Purkinje cell (primary cell): Measurements from ENCODE around the gene KRTAP4-2. TPM values are rescaled to one million over a fixed set of nuclear protein-coding genes. Genes with fewer than 3 reads are reported as not detected.

Source experiments
- polyA plus RNA-seq: library from polyadenylated mRNA; unstranded; fragments of >200 nt; fragmentation: Nextera tagmentation; gene quantifications from 2 replicates; pipeline ENCODE4 v1.2.1, GENCODE V29; 2014

Gene KRTAP4-2
- polyA plus RNA-seq: not detected in 2 replicates

DNA sequence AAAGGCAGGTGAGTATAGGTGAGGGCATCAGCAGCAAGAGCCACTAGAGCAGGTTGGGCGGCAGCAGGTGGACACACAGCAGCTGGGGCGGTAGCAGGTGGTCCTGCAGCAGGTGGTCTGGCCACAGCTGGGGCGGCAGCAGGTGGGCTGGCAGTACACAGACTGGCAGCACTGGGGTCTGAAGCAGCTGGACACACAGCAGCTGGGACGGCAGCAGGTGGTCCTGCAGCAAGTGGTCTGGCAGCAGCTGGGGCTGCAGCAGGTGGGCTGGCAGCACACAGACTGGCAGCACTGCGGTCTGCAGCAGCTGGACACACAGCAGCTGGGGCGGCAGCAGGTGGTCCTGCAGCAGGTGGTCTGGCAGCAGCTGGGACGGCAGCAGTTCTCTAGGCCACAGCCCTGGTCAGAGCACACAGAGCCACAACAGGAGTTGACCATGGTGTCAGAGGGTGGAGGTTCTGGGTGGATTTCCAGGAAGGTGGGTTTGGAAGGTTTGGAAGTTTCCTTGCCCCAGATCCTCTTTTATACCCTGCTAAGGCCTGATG is at the start of gene KRTAP4-2:
KRTAP4-2 (minus strand) TSS at position 495 of the 545 bp plus-strand sequence; CDS start at position 438, 57 bp downstream.

DNA sequence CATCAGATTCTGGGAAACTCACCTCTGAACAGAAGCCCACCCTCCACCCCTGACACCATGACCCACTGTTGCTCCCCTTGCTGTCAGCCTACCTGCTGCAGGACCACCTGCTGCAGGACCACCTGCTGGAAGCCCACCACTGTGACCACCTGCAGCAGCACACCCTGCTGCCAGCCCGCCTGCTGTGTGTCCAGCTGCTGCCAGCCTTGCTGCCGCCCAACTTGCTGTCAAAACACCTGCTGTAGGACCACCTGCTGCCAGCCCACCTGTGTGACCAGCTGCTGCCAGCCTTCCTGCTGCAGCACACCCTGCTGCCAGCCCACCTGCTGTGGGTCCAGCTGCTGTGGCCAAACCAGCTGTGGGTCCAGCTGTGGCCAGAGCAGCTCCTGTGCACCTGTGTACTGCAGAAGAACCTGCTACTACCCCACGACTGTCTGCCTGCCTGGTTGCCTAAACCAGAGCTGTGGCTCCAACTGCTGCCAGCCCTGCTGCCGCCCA is 48.6 kb upstream of the KRTAP4-2 start, which contains the start of gene KRTAP9-2:
KRTAP9-2 (plus strand) TSS at position 51 of the 498 bp plus-strand sequence; CDS start at position 58, 7 bp downstream.

DNA sequence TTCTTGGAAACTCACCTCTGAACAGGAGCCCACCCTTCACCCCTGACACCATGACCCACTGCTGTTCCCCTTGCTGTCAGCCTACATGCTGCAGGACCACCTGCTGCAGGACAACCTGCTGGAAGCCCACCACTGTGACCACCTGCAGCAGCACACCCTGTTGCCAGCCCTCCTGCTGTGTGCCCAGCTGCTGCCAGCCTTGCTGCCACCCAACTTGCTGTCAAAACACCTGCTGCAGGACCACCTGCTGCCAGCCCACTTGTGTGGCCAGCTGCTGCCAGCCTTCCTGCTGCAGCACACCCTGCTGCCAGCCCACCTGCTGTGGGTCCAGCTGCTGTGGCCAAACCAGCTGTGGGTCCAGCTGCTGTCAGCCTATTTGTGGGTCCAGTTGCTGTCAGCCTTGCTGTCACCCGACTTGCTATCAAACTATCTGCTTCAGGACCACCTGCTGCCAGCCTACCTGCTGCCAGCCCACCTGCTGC is 11.9 kb upstream of the KRTAP4-2 start, which contains the start of gene KRTAP9-1:
KRTAP9-1 (plus strand) TSS at position 51 of the 482 bp plus-strand sequence; CDS start at position 51, 0 bp downstream.

DNA sequence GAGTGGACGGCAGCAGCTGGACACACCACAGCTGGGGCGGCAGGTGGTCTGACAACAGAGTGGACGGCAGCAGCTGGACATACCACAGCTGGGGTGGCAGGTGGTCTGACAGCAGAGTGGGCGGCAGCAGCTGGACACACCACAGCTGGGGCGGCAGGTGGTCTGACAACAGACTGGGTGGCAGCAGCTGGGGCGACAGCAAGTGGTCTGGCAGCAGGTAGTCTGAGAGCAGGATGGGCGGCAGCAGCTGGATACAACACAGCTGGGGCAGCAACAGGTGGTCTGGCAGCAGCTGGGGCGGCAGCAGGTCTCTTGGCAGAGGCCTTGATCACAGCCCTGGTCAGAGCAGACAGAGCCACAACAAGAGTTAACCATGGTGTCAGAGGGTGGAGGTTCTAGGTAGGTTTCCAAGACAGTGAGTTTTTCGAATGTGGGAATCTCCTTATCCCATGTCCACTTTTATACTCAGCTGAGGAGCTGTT is 6.5 kb upstream of the KRTAP4-2 start, which contains the start of gene KRTAP4-1:
KRTAP4-1 (minus strand) TSS at position 432 of the 482 bp plus-strand sequence; CDS start at position 375, 57 bp downstream.

DNA sequence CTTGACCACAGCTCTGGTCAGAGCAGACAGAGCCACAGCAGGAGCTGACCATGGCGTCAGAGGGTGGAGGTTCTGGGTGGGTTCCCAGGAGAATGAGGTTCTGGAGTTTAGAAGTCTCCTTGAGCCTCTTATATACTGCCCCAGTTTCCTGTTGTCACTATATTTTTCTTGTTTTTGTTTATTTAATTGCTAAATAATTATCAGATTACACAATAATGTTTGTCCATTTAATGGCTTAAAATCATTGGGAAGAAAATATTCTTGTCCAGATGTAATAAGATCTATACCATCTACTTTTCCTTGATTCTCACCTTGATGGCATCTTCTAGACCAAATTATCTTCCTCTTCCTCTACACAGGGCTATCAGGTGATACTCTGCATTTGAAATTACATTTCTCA is 9.9 kb downstream of the KRTAP4-2 start, which contains the start of gene KRTAP4-3:
KRTAP4-3 (minus strand) TSS at position 101 of the 400 bp plus-strand sequence; CDS start at position 52, 49 bp downstream.

DNA sequence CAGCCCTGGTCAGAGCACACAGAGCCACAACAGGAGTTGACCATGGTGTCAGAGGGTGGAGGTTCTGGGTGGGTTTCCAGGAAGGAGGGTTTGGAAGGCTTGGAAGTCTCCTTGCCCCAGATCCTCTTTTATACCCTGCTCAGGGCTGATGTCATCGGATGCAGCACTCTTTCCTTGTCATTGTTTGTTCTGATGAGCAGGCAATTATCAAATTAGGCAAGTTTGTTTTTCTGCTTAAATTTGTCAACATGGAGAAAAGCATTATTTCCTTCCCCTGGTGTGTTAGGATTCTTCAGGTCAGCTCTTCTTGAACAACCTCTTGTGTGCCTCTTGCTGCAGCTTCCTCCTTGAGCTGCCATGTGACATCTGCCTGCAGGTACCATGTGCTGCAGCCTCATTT is 17.4 kb downstream of the KRTAP4-2 start, which contains the start of gene KRTAP4-4:
KRTAP4-4 (minus strand) TSS at position 101 of the 400 bp plus-strand sequence; CDS start at position 44, 57 bp downstream.

DNA sequence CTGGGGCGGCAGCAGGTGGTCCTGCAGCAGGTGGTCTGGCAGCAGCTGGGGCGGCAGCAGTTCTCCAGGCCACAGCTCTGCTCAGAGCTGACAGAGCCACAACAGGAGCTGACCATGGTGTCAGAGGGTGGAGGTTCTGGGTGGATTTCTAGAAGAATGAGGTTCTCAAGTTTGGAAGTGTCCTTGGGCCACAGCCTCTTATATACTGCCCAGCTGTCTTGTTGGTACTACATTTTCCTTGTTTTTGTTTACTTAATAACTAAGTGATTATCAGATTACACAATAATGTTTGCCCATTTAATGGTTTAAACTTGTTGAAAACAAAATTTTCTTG is 28.4 kb downstream of the KRTAP4-2 start, which contains the start of gene KRTAP4-5:
KRTAP4-5 (minus strand) TSS at position 174 of the 334 bp plus-strand sequence; CDS start at position 116, 58 bp downstream.

DNA sequence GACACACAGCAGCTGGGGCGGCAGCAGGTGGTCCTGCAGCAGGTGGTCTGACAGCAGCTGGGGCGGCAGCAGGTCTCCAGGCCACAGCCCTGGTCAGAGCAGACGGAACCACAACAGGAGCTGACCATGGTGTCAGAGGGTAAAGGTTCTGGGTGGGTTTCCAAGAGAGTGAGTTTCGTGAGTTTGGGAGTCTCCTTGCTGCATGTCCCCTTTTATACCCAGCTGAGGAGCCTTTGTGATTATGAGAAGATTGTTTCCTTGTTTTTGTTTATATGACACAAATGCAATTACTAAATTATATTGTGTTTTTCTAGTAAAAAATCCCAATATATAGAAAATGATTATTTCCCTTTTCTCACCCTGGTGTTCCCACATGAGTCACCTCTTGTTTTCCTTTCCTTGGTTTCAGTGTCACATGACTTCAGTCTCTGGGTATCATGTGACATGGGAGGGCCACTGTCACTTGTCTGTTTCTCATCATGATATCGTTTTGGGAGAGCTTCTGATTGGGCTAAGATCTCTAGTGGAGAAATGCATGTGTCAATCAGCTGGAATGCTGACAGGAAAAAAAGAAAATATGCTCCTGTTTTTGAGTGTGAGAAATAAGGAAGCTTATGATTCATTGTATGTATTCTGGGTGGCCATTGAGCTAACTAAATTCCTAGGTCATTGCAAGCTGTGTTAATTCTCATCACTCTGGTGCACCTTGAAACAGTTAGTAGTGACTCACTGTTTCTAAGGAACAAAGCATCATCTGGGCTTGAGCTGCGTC is 37.5 kb downstream of the KRTAP4-2 start, which contains the start of gene KRTAP4-6:
KRTAP4-6 (minus strand) TSS at position 185 of the 772 bp plus-strand sequence; CDS start at position 128, 57 bp downstream.

Other genes with a start within 250 kb of the KRTAP4-2 start
- gene KRT23, start 240.6 kb downstream of the KRTAP4-2 start, polyA plus RNA-seq: 0.60 TPM in 1 of 2 replicates, not detected in the other
- gene KRT39, start 211.3 kb downstream of the KRTAP4-2 start, polyA plus RNA-seq: not detected in 2 replicates
- not detected in 2 replicates for gene KRT40, start 193.9 kb downstream of the KRTAP4-2 start, polyA plus RNA-seq
- not detected in 2 replicates for gene KRTAP3-3, start 184.1 kb downstream of the KRTAP4-2 start, polyA plus RNA-seq
- gene KRTAP3-2, start 178.3 kb downstream of the KRTAP4-2 start, polyA plus RNA-seq: not detected in 2 replicates
- gene KRTAP3-1, start 169.1 kb downstream of the KRTAP4-2 start, polyA plus RNA-seq: not detected in 2 replicates
- not detected in 2 replicates for gene KRTAP1-5, start 151.0 kb downstream of the KRTAP4-2 start, polyA plus RNA-seq
- gene KRTAP1-4, start 148.0 kb downstream of the KRTAP4-2 start, polyA plus RNA-seq: not detected in 2 replicates
- gene KRTAP1-3, start 143.3 kb downstream of the KRTAP4-2 start, polyA plus RNA-seq: not detected in 2 replicates
- gene KRTAP1-1, start 136.8 kb downstream of the KRTAP4-2 start, polyA plus RNA-seq: 0.28 TPM in 1 of 2 replicates, not detected in the other
- not detected in 2 replicates for gene KRTAP2-1, start 130.9 kb downstream of the KRTAP4-2 start, polyA plus RNA-seq
- gene KRTAP2-2, start 123.0 kb downstream of the KRTAP4-2 start, polyA plus RNA-seq: not detected in 2 replicates
- gene KRTAP2-3, start 118.1 kb downstream of the KRTAP4-2 start, polyA plus RNA-seq: not detected in 2 replicates
- not detected in 2 replicates for gene KRTAP2-4, start 112.3 kb downstream of the KRTAP4-2 start, polyA plus RNA-seq
- not detected in 2 replicates for gene KRTAP4-7, start 94.1 kb downstream of the KRTAP4-2 start, polyA plus RNA-seq
- gene KRTAP4-8, start 80.1 kb downstream of the KRTAP4-2 start, polyA plus RNA-seq: not detected in 2 replicates
- gene KRTAP4-16, start 76.0 kb downstream of the KRTAP4-2 start, polyA plus RNA-seq: not detected in 2 replicates
- not detected in 2 replicates for gene KRTAP4-9, start 72.8 kb downstream of the KRTAP4-2 start, polyA plus RNA-seq
- gene KRTAP4-11, start 59.8 kb downstream of the KRTAP4-2 start, polyA plus RNA-seq: not detected in 2 replicates
- gene KRTAP4-12, start 54.0 kb downstream of the KRTAP4-2 start, polyA plus RNA-seq: not detected in 2 replicates
- gene KRTAP4-6, start 37.7 kb downstream of the KRTAP4-2 start, polyA plus RNA-seq: not detected in 2 replicates
- gene KRTAP4-5, start 28.4 kb downstream of the KRTAP4-2 start, polyA plus RNA-seq: not detected in 2 replicates
- gene KRTAP4-4, start 17.5 kb downstream of the KRTAP4-2 start, polyA plus RNA-seq: not detected in 2 replicates
- gene KRTAP4-3, start 10.0 kb downstream of the KRTAP4-2 start, polyA plus RNA-seq: not detected in 2 replicates
- gene KRTAP4-1, start 6.7 kb upstream of the KRTAP4-2 start, polyA plus RNA-seq: not detected in 2 replicates
- gene KRTAP9-1, start 11.7 kb upstream of the KRTAP4-2 start, polyA plus RNA-seq: not detected in 2 replicates
- not detected in 2 replicates for gene KRTAP9-2, start 48.4 kb upstream of the KRTAP4-2 start, polyA plus RNA-seq
- not detected in 2 replicates for gene KRTAP9-3, start 54.2 kb upstream of the KRTAP4-2 start, polyA plus RNA-seq
- not detected in 2 replicates for gene KRTAP9-8, start 59.8 kb upstream of the KRTAP4-2 start, polyA plus RNA-seq
- not detected in 2 replicates for gene KRTAP9-4, start 71.5 kb upstream of the KRTAP4-2 start, polyA plus RNA-seq
- gene KRTAP9-9, start 77.2 kb upstream of the KRTAP4-2 start, polyA plus RNA-seq: not detected in 2 replicates
- gene KRTAP9-6, start 87.2 kb upstream of the KRTAP4-2 start, polyA plus RNA-seq: not detected in 2 replicates
- gene KRTAP9-7, start 97.5 kb upstream of the KRTAP4-2 start, polyA plus RNA-seq: not detected in 2 replicates
- gene KRTAP29-1, start 124.6 kb upstream of the KRTAP4-2 start, polyA plus RNA-seq: not detected in 2 replicates
- gene KRTAP16-1, start 131.1 kb upstream of the KRTAP4-2 start, polyA plus RNA-seq: not detected in 2 replicates
- gene KRTAP17-1, start 137.5 kb upstream of the KRTAP4-2 start, polyA plus RNA-seq: not detected in 2 replicates
- gene KRT33A, start 172.6 kb upstream of the KRTAP4-2 start, polyA plus RNA-seq: not detected in 2 replicates
- gene KRT33B, start 191.6 kb upstream of the KRTAP4-2 start, polyA plus RNA-seq: not detected in 2 replicates
- gene KRT34, start 204.1 kb upstream of the KRTAP4-2 start, polyA plus RNA-seq: not detected in 2 replicates
- 2.2 TPM in 1 of 2 replicates, not detected in the other for gene KRT31, start 219.4 kb upstream of the KRTAP4-2 start, polyA plus RNA-seq
- gene KRT37, start 246.4 kb upstream of the KRTAP4-2 start, polyA plus RNA-seq: not detected in 2 replicates